ENCODE measurements around the gene ATMIN.

GRCh38 chr16:80994451-80994850 is 41.2 kb upstream of the ATMIN start:
- TF ChIP-seq CTCF (IDR thresholded peaks at IDR 0.05) (no peak), EZH2 (IDR thresholded peaks at IDR 0.05) (no peak)

Measured in neural progenitor cell (in vitro differentiated cells).